Astrocyte (in vitro differentiated cells and primary cell): ENCODE results near the gene SAV1.
A peak's percentile ranks its signal among the peaks of the same experiment; 100 is the strongest.

Experiments
- CTCF ChIP-seq: IDR thresholded peaks from 2 replicates; pipeline ENCODE4 v1.5.1; 2011; ENCODE audit warnings: low read depth, mild to moderate bottlenecking, inconsistent platforms, low read length, moderate library complexity; ENCODE audit not compliant: insufficient read depth
- EZH2 ChIP-seq: IDR thresholded peaks from 2 replicates; pipeline ENCODE4 v1.6.1; 2012; ENCODE audit warnings: mild to moderate bottlenecking, low read length, inconsistent platforms; ENCODE audit not compliant: insufficient read depth

DNA sequence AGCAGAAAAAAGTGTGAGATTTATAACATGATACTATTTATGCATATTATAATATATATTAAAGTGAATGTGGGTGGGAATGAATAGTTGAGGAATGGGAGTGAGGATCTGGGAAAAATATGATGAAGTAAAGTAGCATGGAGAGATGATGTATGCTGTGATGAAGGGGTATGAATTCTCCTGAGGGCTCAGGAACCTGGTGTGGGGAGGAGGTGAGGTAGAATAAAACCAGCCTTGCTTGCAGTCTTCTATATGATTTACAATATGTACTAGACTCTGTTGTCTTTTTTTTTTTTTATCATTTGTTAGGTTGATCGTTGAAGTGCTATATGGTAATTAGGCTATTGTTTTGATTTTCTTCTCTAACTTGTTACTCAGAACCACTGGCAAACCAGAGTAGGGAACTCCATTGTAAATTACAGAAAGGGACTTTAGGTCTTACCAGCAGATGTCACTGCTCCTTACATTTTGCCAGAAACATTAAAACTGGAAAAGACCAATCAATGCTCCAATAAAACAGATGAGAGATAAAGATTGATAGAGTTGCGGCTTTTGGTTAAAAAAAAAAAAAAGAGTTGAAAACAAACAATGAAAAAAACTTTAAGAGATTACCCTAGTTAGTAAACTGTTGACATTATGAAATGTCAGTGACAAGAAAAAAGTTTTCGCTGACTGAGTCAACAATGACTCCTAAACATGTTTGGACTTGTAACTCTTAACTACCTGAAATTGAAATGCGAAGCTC, 68.2 kb downstream of the SAV1 start:
- no peak for TF ChIP-seq EZH2
- TF ChIP-seq CTCF = peak; percentile 61
